Measurements from ENCODE around the gene NANOS1. TPM values are rescaled to one million over a fixed set of nuclear protein-coding genes. Genes with fewer than 3 reads are reported as not detected.

The NANOS1 gene
- polyA plus RNA-seq, 2 of the 4 experiments (the other 2 are of a cell fraction): 1.4 to 2.9 TPM

DNA sequence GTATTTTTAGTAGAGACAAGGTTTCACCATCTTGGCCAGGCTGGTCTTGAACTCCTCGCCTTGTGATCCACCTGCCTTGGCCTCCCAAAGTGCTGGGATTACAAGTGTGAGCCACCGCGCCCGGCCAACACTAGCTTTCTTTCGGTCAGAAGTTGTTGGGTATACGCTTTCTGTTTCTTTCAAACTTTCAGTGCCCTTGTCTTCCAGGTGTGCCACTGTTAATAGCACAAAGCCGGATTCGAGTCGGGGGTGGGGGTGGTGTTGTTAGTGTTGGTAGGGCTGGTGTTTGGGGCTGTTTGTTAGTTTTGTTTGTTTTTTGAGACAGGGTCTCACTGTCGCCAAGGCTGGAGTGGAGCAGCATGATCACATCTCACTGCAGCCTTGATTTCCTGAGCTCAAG lies 33.8 kb upstream of the NANOS1 start:
- 84% methylated on average over 10 of the region's 10 CpGs for WGBS (ENCODE audit: missing lambda C conversion rate)
- no peak overlapping the region for H3K4me2 ChIP-seq
- ChIA-PET CTCF (interaction anchor here (2.6 kb wide), 1 partner anchor 9 kb away, joined by 6 read pairs; no protein-coding TSS in a partner anchor), POLR2A (no interaction called here)
- DNase-seq (ENCODE audit: low read depth in 1 of 2, low spot score in 1 of 2) (no peak), FAIRE-seq (no peak), ATAC-seq (no peak)
- TF ChIP-seq ZFP36 (IDR thresholded peaks at IDR 0.05; ENCODE audit: borderline replicate concordance, partially characterized antibody): no peak
- no peak for TF ChIP-seq CBX8 (IDR thresholded peaks at IDR 0.05)
- no peak for TF ChIP-seq MAZ (IDR thresholded peaks at IDR 0.05; ENCODE audit: borderline replicate concordance, low read depth, low read length)
- TF ChIP-seq HOXA7 (CRISPR knock-in tag; IDR thresholded peaks at IDR 0.05): no peak
- no peak for TF ChIP-seq PHF8 (IDR thresholded peaks at IDR 0.05; ENCODE audit: borderline replicate concordance, low read depth)
- TF ChIP-seq, protein P1, sequence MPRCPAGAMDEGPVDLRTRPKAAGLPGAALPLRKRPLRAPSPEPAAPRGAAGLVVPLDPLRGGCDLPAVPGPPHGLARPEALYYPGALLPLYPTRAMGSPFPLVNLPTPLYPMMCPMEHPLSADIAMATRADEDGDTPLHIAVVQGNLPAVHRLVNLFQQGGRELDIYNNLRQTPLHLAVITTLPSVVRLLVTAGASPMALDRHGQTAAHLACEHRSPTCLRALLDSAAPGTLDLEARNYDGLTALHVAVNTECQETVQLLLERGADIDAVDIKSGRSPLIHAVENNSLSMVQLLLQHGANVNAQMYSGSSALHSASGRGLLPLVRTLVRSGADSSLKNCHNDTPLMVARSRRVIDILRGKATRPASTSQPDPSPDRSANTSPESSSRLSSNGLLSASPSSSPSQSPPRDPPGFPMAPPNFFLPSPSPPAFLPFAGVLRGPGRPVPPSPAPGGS (IDR thresholded peaks at IDR 0.05): no peak
- no peak for TF ChIP-seq ZC3H11A (IDR thresholded peaks at IDR 0.05)
- TF ChIP-seq NR3C1 (IDR thresholded peaks at IDR 0.05): no peak
- TF ChIP-seq RFX5 (IDR thresholded peaks at IDR 0.05): no peak
- no peak for TF ChIP-seq FOSL2 (IDR thresholded peaks at IDR 0.05)
- no peak for TF ChIP-seq FOSL2 (CRISPR knock-in tag; IDR thresholded peaks at IDR 0.05)
- TF ChIP-seq, protein P2, sequence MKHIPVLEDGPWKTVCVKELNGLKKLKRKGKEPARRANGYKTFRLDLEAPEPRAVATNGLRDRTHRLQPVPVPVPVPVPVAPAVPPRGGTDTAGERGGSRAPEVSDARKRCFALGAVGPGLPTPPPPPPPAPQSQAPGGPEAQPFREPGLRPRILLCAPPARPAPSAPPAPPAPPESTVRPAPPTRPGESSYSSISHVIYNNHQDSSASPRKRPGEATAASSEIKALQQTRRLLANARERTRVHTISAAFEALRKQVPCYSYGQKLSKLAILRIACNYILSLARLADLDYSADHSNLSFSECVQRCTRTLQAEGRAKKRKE (CRISPR knock-in tag; IDR thresholded peaks at IDR 0.05; ENCODE audit: low read depth): no peak
- TF ChIP-seq JUN (IDR thresholded peaks at IDR 0.05): no peak
- H3K27ac ChIP-seq: no peak overlapping the region
- H3K9me3 ChIP-seq: peaks cover 21% of the 10 kb centered on the region
- no peak overlapping the region for H3K4me3 ChIP-seq
- H3K4me1 ChIP-seq: no peaks in the 10 kb centered on the region

- no peak for TF ChIP-seq RAD21 (conservative IDR thresholded peaks at IDR 0.05 in 1 of 2, IDR thresholded peaks at IDR 0.05 in 1 of 2)
- no peak for TF ChIP-seq HDAC2 (IDR thresholded peaks at IDR 0.05)
- TF ChIP-seq ELK1 (IDR thresholded peaks at IDR 0.05; ENCODE audit: low read depth, low read length): no peak
- no peak for TF ChIP-seq NPAS2 (CRISPR knock-in tag; IDR thresholded peaks at IDR 0.05; ENCODE audit: borderline replicate concordance)
- TF ChIP-seq E2F6 (IDR thresholded peaks at IDR 0.05; ENCODE audit: borderline replicate concordance, low read depth): no peak
- TF ChIP-seq KDM1A (IDR thresholded peaks at IDR 0.05; ENCODE audit: low read depth): no peak
- no peak for TF ChIP-seq POLR2AphosphoS2 (conservative IDR thresholded peaks at IDR 0.05; ENCODE audit: low read length)
- no peak for TF ChIP-seq MYC (IDR thresholded peaks at IDR 0.05; ENCODE audit: borderline replicate concordance, low read length)
- TF ChIP-seq ESRRA (IDR thresholded peaks at IDR 0.05; ENCODE audit: borderline replicate concordance, low read length): no peak
- TF ChIP-seq PHF8 (IDR thresholded peaks at IDR 0.05; ENCODE audit: borderline replicate concordance, low read depth): no peak
- no peak for TF ChIP-seq EHMT2 (IDR thresholded peaks at IDR 0.05; ENCODE audit: low read depth)
- TF ChIP-seq RNF2 (IDR thresholded peaks at IDR 0.05; ENCODE audit: borderline replicate concordance, low read depth): no peak
- no peak for FAIRE-seq
Observed at GRCh38 chr10:118997379-118997778, 32.1 kb upstream of the NANOS1 start.

More at GRCh38 chr10:118997379-118997778, 32.1 kb upstream of the NANOS1 start:
- peaks cover 25% of the 10 kb centered on the region for H3K9me3 ChIP-seq
- ChIA-PET CTCF (interaction anchor here (0.7 to 1.5 kb wide), 3 partner anchors 9 to 613 kb away, joined by 3 read pairs; no protein-coding TSS in a partner anchor), POLR2A (no interaction called here)
- no peak overlapping the region for H3K27ac ChIP-seq
- 73% methylated on average over 2 of the region's 2 CpGs for WGBS (ENCODE audit: missing lambda C conversion rate)
- no peak overlapping the region for H3K4me2 ChIP-seq
- no peak for ATAC-seq
- peaks cover 7% of the 10 kb centered on the region; the same call in 1 of the 3 replicates for H3K4me1 ChIP-seq
- DNase-seq (ENCODE audit: low read depth in 1 of 2, low spot score in 1 of 2): no peak
- H3K4me3 ChIP-seq: no peak overlapping the region

Data from A549 (cell line).